Fibroblast of skin of scalp (primary cell): ENCODE data around the gene P2RY14. TPM values are rescaled to one million over a fixed set of nuclear protein-coding genes. Genes with fewer than 3 reads are reported as not detected.
A peak's percentile ranks its signal among the peaks of the same experiment; 100 is the strongest.

Experiments
- DNase-seq: peaks from one replicate; pipeline ENCODE4 v3.0.0-alpha.2; 2013
- polyA plus RNA-seq, 2 experiments: library from polyadenylated mRNA; unstranded; fragments of 120-200 nt; gene quantifications; one replicate each; pipeline ENCODE4 v1.2.1, GENCODE V29; 2013; ENCODE audit not compliant: insufficient read length in 2 of 2

The P2RY14 gene
- 0.07 TPM for polyA plus RNA-seq (2013, experiment 1 of 2; ENCODE audit: insufficient read length)
- not detected for polyA plus RNA-seq (2013, experiment 2 of 2; ENCODE audit: insufficient read length)

DNA sequence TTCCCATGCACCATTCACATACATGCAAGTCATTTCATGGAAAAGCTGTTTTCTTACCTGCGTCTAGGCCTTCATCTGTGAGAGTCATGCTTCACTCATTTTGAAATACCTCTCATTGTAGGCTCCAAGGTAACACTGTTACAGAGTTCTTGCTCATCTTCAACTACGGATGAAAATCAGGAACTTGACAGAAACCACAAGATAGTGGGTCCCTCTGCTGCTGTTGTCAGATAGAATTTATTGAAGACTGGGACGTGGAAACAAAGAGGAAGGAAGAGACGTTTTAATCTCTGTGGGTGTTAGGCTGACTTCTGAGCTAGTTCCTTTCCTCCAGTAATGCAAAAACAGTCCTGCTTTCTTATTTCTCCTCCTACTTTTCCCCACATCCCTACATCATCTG, at the start of gene P2RY14:
P2RY14 (minus strand) TSS at position 313 of the 400 bp plus-strand sequence. CDS start 64,226 bp downstream, outside the sequence.
- no peak for DNase-seq

DNA sequence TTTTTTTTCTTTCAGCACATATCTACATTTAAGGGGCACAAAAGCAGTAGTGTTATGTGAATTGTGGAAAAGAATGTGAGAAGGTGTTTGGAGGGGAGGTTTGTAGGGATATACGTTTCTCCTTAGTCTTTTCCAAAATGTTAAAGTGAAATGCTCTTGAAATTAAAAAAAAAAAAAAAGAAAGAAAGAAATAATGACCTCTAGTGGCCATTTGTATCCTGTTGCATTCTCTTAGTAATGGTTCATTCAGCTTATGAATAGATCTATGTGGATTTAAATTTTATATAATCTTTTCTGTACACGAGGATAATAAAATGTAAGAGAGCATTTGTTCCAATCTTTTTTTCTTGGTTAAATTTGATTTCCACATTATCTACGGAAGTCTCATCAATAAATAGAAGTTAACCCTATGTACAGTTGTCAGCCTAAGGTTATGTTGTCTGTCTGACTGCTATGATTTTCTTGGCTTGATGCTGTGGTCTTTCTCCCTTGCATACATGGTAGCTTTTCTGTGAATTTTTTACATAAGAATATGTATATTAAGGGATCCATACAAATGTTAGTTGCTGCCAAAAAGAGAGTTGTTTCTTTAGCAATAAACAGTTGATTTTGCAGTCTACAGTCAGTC, 49.3 kb upstream of the P2RY14 start:
- peak; percentile 42 for DNase-seq

DNA sequence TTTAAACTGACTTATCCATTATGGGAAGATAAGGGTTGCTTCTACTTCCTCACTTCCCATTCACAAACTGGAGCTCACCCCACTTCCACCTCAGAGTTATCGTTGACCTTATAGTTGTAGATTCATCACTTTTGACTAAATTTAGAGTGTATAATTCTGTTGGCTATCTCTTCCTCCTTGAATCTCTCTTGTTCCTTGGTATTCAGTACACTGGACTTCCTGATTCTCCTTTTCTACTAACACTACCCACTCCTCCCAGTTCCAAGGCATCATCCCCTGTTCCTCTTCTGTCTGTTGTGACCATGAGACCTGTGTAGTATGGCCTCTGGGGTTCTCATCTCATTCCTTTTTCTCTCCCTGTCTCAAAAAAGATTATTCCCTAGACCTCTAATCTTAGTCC, 44.2 kb upstream of the P2RY14 start:
- DNase-seq = no peak

DNA sequence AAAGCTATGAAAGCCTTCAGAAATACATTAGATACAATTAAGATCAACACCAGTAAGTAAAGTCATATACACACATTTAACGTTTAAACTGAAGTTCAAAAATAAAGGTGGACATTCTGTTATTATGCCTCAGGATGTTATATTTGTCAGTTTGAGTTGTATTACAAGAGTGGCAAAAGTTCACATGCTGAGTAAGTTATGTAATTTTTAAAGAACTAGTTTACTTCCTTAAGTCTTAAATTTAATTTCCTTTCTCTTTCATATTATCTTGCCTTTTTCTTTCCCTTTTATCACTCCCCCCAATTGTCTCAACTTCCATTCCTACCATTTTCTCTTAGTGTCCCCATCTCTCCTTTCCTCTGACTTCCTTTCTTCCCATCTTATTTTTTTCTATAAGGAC, 43.2 kb upstream of the P2RY14 start:
- no peak for DNase-seq

DNA sequence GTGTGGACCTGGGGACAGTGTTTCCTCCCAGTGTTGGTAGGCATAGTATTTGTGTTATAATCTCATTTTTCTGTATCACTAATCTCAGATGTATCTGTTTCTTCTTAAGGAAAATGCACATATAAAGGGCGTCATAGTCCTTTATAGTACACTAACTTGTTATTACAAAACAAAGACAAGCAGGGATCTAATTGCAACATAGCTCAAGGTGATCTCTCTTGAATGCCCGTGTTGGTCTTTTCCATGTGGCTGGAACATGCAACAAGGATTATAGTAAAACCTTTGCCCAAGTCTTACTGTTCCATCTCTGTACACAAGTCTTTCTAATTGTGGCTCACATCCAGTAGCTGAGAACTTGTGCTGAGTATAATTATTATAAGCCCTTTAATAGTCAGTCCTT, 41.8 kb upstream of the P2RY14 start:
- DNase-seq = no peak

DNA sequence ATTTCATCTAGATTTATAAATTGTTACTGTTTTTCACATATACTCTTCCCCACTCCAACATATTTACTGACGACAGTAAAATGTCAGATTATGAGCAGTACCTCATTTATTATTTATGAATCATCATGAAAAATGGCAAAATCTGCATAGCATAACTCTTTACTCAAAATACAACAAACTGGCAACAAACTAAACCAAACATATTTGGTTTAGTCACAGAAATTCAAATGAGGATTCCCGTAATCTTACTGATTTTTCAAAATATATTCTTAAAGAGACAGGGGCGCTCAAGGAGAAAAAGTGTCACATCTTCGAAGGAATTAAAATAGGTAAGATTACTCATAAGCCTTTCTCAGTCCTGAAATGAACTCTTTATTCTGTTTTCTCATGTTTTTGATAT, 41.3 kb upstream of the P2RY14 start:
- peak; percentile 75 for DNase-seq

DNA sequence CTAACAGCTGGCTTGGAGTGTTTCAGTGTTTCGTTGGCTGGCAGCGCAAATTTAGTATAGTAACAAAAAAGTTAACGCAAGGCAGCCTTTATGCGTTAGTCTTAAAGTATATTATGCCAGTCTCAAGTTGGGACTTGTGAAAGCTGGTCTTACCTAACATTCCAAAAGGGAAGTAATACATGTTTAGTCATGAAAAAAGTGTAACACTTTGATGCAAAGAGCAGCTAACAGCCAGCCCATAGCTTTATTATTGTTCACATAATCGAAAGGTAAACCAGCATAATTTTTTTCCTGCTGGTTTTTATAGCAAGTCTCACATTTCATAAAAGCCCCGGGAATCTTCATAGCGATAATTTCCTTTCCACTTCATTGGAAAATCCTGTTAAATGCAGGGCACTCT, 40.6 kb upstream of the P2RY14 start:
- DNase-seq = no peak

DNA sequence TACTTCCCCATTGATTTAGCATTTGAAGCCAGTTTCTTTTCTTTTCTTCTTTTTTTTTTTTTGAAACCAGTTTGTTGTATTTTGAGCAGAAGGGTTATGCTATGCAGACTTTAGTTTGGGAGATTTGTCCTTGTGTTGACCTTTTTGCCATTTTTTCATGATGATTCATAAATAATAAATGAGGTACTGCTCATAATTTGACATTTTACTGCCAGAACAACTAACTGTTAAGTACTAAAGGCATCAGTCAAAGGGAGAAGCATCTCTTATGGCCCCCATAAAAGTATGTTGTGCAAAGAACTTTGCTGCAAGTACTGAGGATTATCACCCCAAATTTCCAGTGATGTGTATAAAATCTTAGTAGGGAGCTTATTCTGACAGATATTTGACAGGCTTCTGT, 40.0 kb upstream of the P2RY14 start:
- peak; percentile 67 for DNase-seq

DNA sequence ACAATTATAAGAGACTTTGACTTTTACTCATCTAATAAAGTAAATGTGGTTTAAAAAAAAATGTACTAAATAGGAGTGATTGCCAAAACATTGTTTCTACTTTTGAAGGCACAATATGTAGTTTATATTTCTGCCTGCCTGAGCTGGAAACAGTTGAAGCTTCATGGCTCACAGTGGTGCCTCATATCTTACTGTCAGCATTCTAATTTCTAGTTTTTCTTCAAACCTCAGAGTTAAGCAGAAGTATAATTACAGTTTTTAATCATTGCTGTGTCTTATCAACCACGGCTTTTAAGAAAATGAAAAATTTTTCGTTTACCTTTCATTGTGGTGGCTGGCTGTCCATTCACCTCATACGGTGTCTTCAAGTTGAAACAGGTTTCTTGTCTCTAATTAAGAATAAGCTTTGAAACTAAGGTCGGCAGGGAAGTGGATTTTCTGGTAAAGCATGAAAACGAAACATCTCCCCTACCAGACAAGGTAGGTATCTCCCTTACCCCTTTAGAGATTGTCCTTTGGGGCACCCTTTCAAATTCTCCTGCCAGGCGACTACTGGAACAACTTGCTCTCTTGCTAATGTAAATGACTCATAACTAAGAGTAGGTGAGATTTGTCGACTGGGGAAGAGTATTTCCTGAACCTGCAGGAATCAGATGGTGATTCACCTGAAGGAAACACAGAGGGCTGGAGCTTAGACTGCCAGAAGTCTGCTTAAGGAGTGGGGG, 38.1 kb upstream of the P2RY14 start, which contains the start of gene GPR87:
GPR87 (minus strand) TSS at position 554 of the 725 bp plus-strand sequence. CDS start 16,720 bp downstream, outside the sequence.
- DNase-seq = no peak

DNA sequence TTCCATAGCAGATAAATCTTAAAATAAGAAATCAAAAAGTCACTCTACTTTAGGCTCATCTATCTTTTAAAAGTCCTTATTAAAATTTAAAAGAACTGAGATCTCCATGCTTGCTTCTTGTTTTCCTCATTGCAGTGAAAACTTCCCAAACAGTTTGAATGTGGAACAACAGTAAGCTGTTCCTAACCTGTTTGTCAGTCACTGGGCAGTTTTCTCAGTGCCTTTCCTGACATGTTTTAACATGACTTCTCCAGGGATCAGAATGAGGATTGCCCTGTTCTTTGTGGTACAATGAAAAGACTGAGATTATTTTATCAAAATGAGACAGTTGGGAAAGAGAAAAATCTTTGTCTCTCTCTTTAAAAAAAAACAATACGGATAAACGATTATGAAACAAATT, 37.5 kb upstream of the P2RY14 start:
- no peak for DNase-seq

DNA sequence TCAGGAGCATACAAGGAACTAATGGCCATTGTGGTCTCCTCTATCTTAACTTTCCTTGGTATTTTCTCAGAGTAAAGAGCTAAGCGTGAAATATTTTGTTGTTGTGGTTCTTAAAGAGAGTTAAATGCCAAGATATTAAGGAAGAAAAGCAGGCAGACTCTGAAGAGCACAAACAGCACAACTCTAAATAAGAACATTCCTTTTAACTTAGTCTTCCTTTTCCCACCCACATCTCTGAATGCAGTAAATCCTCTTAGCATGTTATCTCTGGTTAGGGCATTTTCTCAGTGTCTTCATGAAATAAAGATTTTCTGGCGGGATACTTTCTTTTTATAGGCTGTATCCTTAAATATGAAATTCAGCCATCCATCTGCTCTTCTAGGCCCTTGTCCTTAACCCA, 36.8 kb upstream of the P2RY14 start:
- peak; percentile 68 for DNase-seq

DNA sequence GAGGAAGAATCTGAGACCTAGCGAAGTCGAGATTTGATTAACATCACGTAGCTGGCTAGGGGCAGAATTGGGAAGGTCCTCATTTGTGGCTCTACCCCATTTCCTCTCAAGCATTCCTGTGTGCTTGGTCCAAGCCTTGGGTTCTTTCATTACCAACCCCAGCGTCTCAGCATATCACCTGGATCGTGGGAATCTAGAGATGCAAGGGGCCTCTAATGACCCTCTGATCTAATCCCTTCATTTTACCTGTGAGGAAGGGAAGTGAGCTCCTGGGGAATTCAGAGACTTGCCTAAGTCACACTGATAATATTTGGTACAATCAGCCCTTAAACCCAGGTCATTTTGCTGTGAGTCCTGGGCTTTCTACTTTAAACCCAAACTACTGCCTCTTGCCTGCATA, 36.3 kb upstream of the P2RY14 start:
- DNase-seq = no peak

DNA sequence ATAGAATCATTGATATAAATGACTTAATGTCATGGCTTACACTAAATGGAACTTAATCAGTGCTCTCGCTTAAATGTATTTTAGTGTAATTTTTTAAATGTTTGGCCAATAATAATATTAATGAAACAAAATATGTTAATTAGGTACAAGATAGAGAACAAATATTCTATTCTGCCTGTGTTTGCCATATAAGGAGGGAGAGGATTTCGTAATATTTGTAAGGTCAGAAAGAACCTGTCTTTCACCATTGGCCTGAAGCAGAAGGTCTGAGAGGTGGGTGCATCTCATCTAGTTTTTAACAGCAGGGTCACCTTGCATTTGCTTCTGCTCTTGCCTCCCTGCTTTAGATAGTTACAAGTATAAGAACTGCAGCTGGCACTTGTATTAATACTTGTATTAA, 35.8 kb upstream of the P2RY14 start:
- DNase-seq = no peak

DNA sequence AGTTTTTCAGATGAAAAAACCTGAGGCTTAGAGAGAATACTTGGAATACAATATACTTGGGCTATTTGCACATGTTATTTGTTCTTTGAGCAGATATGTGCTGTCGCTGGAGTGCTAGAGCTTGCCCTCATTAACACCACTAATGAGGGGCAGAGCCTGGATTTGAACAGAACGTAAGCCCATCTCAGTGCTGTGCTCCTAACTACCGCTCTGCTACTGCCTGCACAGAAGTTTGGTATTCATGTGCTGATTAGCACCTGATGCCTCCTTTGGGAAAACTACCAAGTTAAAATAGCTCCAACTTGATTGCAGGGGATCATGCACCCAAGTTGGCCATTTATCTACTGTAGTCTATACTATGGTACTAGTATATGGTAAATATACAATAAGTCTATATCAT, 34.6 kb upstream of the P2RY14 start:
- no peak for DNase-seq

DNA sequence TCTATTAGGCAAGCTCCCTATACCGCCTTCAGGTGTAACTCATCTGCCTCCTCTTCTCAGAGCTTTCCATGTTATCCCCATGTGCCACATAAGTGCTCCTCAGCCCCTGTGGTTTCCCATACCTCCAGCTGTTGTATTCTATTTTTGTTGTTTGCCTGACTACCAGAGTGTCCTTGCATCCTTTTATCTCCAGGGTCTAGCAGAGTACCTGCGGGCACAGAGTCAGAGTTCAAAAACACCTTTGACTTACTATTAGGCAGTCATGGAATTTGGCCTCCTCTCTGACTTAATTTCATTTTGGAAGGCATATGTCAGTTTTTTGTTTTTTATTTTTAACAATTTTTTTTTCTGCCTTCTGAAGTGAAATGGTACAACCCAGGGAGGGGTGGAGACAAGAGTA, 31.2 kb upstream of the P2RY14 start:
- no peak for DNase-seq

DNA sequence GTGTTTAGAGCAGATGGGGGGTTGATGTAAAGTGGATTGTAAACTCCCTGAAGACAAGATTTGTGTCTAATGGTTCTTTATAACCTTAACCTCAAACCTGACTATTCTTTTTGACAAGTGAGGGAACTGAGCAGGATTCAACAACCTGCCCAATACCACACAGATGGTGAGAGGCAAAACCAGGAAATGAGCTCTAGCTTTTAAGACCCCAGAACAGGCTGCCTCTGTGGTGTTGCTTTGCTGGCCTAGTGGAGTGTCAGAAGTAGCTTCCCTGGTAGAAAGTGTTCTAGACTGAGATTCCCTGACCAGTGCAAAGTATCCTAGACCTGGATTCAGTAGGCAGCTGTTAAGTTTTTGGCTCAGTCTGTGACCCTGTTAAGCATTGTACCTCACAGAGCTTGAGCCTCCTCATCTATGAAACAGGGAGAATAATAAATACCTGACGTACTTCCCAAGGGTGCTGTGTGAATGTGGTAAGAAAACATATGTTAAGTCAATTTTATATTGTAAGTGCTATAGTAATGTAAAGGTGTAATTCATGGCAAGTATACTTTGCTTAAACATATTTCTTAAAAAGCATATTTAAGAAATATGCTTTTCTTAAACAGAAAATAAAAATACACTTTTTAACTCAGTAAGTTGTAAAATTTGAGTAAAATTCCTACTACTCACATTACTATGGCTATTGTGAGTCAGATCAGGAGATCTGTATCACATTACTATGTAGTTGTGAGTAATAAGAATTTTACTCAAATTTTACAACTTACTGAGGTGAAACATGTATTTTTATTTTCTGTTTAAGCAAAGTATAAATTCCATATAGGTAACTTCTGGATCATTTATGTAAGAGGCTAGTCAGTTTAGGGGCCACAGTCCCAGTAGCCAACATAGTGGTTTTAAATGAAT, 29.5 kb upstream of the P2RY14 start:
- no peak for DNase-seq

DNA sequence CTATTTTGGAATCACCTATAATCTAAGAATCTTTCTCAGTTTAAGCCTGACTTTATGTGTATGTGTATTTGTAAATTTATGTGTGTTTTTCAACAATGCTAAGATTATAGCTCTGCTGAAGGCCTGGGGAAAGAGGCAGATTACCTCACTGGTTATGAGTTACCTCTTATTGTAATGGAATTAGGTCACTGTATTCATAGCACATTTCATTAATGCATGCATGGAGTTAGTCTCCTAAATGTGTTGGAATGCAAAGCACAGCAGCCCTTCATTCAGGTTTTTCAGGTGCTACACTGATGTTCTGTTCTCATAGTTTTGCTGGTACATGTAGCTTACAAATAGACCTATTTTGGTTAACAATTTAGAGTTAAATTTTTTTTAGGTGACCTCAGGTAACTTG, 28.8 kb upstream of the P2RY14 start:
- no peak for DNase-seq

DNA sequence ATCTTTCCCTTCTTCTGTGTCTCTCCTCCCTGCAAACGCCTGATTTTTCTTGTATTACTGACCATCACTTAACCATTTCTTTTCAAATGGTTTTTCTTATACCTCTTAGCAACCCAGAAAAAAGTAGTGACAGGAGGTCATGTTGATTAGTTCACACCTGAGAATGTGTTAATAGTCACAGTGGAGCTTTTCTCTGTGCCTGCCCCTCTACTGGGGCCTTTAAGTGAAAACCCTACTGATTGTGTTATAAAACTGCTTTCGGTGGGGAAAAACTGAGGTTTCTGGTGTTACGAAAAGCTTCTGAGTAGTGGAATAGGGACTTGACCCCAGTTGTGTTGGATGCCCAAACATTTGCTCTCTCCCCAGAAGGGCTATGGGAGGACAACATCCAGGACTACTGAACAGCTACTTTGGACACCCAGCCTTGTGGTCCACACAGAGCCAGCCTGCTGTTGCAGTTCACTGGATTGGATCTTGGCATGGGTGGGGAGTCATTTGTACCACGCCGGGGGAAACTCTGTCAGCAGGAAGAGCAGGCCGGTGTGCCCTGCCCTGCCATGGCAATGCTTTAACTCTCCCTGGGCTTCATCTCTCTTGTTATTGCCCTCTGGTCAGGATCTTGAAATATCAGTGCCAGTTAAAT, 27.9 kb upstream of the P2RY14 start:
- DNase-seq = no peak

DNA sequence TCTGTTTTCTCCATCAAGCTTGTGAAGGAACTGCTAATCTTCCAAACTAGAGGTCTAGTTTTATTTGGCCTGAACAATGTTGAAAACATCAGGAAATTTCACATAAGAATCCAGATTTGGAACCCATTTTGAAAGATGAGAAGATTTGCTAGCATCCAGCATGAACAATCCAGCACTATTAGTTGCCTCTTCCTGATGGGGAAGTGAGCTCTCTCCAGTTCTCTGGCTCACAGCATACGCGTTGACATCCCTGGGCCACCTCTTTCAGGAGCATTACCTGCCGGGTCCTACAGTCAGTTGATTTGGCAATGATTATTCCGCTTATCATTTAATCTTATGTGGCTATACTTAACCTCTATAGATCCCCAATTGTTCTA, 27.4 kb upstream of the P2RY14 start:
- DNase-seq = no peak

DNA sequence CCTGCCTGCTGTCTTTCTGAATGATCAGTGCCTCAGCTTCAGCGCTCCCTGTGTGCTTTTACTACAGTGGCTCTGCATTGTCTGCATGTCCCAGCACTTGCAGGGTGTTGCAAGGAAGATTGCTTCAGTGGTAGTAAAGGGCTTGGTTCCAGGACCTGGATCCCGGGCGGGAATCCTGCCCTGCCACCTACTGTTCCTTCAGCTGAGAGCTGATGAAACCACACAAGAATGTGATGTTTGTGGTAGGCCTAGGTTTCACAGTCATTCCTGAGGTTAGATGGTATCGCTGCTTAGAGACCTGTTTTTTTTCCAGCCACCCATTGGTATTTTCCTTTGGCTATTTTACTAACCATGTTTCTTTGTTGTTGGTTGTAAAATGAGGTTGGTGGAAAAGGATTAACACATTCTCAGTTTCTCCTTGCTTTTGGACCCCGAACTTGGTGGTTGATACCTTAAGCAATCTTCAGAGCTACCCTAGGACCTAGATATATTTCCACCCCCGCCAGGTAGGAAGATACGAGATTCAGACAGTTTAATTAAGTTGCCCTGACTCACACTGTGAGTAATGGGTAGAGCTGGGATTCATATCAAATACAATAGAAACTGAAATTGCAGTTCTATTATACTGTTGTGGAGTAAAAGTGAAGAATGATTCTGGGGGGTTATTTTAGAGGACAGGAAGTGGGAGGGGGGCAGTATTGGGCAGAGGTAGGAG, 26.9 kb upstream of the P2RY14 start:
- peak; percentile 98 for DNase-seq

DNA sequence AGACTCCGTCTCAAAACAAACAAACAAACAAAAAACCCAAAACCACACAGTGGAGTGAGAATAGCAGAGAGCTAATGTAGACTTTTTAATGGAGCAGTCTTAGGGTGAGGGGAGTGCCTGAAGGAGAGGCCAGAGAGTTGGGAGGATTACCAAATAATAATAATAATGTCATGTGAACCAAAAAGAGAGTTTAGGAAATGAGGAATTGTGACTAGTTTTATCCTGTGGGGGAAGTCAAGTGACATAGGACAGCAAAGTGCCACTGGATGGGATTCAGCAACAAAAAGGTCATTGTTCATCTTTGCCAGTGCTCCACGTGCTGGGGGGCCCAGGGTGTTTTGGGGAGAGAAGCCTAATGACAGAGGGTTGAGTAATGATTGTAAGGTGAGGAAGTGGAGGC, 25.4 kb upstream of the P2RY14 start:
- no peak for DNase-seq

DNA sequence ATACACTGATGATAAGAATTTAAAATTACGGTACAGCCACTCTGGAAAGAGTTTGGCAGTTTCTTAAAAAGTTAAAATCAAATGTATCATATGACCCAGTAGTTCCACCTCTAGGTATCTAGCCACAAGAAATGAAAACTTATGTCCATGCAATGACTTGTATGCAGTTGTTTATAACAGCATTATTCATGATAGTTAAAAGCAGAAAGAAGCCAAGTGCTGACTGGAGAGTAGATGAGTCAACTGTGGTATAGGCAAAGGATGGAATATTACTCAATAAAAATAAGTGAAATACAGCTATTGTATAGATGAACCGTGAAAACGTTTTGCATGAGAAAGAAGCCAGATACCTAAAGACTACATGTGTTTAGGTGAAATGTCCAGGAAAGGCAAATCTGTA, 23.4 kb upstream of the P2RY14 start:
- DNase-seq = peak; percentile 59
